CD4-positive, alpha-beta T cell treated with Interleukin-15 for 1 hour (primary cell): ENCODE data around the gene SLC1A3.

Experiments used
- DNase-seq: peaks from one replicate; pipeline ENCODE4 v3.0.0-alpha.2; 2020

Gene SLC1A3

GRCh38 chr5:36690041-36690961 lies 83.9 kb downstream of the SLC1A3 start:
- DNase-seq, result peak; percentile 68

GRCh38 chr5:36691226-36691625 lies 84.8 kb downstream of the SLC1A3 start:
- DNase-seq, result no peak

- no peak for DNase-seq
These were observed 85.4 kb downstream of the SLC1A3 start for GRCh38 chr5:36691696-36692371.

- peak; percentile 57 for DNase-seq
These were observed 86.7 kb downstream of the SLC1A3 start for GRCh38 chr5:36692791-36693763.

- no peak for DNase-seq
These were observed 87.9 kb downstream of the SLC1A3 start for GRCh38 chr5:36694351-36694750.

- peak; percentile 29 for DNase-seq
These were observed 89.8 kb downstream of the SLC1A3 start for GRCh38 chr5:36696059-36696673.

- no peak for DNase-seq
These were observed 91.6 kb downstream of the SLC1A3 start for GRCh38 chr5:36698031-36698430.

- DNase-seq, result no peak
These were observed 94.8 kb downstream of the SLC1A3 start for GRCh38 chr5:36701085-36701698.

GRCh38 chr5:36703245-36703860 lies 96.9 kb downstream of the SLC1A3 start:
- no peak for DNase-seq

- no peak for DNase-seq
These were observed 97.7 kb downstream of the SLC1A3 start for GRCh38 chr5:36704131-36704530.

GRCh38 chr5:36705055-36705454 lies 98.6 kb downstream of the SLC1A3 start:
- DNase-seq, result no peak

GRCh38 chr5:36706662-36707061 lies 100.3 kb downstream of the SLC1A3 start:
- no peak for DNase-seq

GRCh38 chr5:36708996-36709395 lies 102.6 kb downstream of the SLC1A3 start:
- no peak for DNase-seq

GRCh38 chr5:36710039-36710438 lies 103.6 kb downstream of the SLC1A3 start:
- DNase-seq, result no peak

GRCh38 chr5:36712706-36713105 lies 106.3 kb downstream of the SLC1A3 start:
- no peak for DNase-seq

- DNase-seq, result no peak
These were observed 107.1 kb downstream of the SLC1A3 start for GRCh38 chr5:36713541-36713940.

- no peak for DNase-seq
These were observed 110.8 kb downstream of the SLC1A3 start for GRCh38 chr5:36717131-36717695.

GRCh38 chr5:36719282-36719681 lies 112.9 kb downstream of the SLC1A3 start:
- DNase-seq, result no peak

GRCh38 chr5:36720688-36721087 lies 114.3 kb downstream of the SLC1A3 start:
- no peak for DNase-seq

- DNase-seq, result no peak
These were observed 115.3 kb downstream of the SLC1A3 start for GRCh38 chr5:36721664-36722235.

GRCh38 chr5:36722900-36723299 lies 116.5 kb downstream of the SLC1A3 start:
- no peak for DNase-seq
